NB4 (cell line): ENCODE data around the gene CCDC51.
"Not testable (repeated sequence)": the region's sequence is repeated elsewhere in the genome, so short reads cannot be mapped to it uniquely, and the experiment has no call there.

ENCODE experiments used
- CTCF ChIP-seq: IDR thresholded peaks from one replicate; pipeline ENCODE4 v1.5.1; 2012; ENCODE audit warnings: low read depth, low read length
- MAX ChIP-seq: IDR thresholded peaks from 2 replicates; pipeline ENCODE4 v1.6.1; 2011; ENCODE audit warnings: low read depth, low read length
- MYC ChIP-seq: IDR thresholded peaks from 2 replicates; pipeline ENCODE4 v1.6.1; 2011; ENCODE audit warnings: low read depth, low read length
- POLR2A ChIP-seq: IDR thresholded peaks from 2 replicates; pipeline ENCODE4 v1.6.1; 2011; ENCODE audit warnings: mild to moderate bottlenecking; ENCODE audit not compliant: insufficient read length; ENCODE audit errors: extremely low read depth

GRCh38 chr3:48482822-48483221, 42.9 kb upstream of the CCDC51 start:
- not testable (repeated sequence) for TF ChIP-seq CTCF, MAX, POLR2A, MYC
